ENCODE results near the gene ATG7.

DNA sequence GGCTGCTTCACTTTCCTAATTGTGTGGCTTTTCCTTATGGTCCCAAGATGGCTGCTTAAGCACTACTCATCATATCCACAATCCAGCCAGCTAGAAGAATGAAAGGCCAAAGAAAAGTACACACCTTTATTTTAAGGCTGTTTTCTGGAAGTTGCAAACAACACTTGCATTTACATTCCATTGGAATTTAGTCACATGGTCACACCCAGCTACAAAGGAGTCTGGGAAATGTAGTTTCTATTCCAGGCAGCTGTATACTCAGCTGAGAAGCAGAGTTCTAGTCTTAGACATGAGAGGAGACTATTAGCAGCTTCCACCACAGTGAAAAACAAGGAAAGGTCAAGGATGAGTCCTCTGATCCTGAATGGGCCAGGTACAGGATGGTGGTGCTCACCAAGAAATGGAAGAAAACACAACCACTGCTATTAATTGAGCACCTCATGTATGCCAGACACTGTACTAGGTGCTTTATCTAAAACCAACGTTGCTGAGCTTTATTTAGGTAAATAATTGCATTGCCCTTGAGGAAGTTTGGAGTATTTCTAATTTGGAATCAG, 28.0 kb upstream of the ATG7 start:
- TF ChIP-seq POLR2A (IDR thresholded peaks at IDR 0.05; ENCODE audit: low read depth, low read length) (no peak), POLR2AphosphoS5 (IDR thresholded peaks at IDR 0.05; ENCODE audit: low read depth, low read length) (no peak)

Measured in GM12892 (cell line).